Measurements from ENCODE around the gene C14orf93. TPM values are rescaled to one million over a fixed set of nuclear protein-coding genes. Genes with fewer than 3 reads are reported as not detected.
"Not testable (repeated sequence)": the region's sequence is repeated elsewhere in the genome, so short reads cannot be mapped to it uniquely, and the experiment has no call there.

Gene C14orf93
- total RNA-seq, 1 donor from 2014 or later: 9.1 TPM

DNA sequence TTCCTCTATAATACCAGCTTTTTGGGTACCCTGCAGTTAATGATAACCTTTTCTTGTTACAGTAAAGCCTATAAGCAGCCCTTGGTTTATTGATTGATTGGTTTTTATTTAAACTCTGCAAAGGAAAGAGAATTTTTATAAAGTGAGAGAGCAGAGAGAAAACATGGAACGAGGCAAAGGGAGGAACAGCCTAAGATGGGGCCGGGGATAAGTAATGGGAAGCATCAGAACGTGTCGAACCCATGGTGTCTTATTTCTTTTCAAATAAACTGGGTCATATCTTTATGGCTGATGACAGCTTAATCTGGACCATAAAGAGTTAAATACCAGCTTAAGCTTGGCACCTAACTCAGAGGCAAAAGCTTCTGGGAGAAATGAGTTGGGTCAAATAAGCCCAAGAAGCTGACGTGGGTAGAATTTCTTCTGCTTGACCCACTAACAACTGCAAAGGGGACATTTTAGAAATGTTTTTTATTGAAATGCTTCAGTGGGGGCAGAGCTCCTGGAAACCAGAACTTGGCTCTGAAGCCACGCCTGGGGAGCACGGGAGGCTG is 12.0 kb upstream of the C14orf93 start:
- Mint-ChIP-seq H3K4me3 (ENCODE audit: low read depth) (no peak overlapping the region), H3K36me3 (ENCODE audit: low read depth) (peaks cover 40% of the 10 kb centered on the region), H3K27me3 (ENCODE audit: low read depth) (no peaks in the 10 kb centered on the region), H3K9me3 (no peaks in the 10 kb centered on the region), H3K4me1 (ENCODE audit: low read depth) (peaks cover 35% of the 10 kb centered on the region), H3K27ac (no peak overlapping the region)
- DNase-seq (ENCODE audit: low spot score): no peak
- intact Hi-C loops (cut with micrococcal nuclease): no loop called here

DNA sequence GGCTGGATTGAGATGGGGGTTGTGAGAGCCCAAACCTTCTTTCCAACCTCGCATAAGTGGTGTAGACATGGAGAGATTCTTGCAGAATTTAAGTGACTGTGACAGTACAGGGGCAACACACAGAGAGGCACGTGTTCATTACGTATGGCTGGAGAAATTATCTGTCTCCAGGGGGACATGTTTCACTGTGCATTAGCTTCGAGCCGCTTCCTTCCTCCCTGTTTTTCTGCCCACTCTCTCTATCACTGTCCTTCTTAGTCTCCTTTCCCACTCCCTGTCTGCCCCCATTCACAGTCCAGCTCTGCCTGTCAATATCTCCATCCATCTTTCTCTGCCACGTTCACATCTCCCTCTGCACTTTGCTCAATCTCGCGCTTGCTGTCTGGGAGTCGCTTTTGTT is 11.5 kb upstream of the C14orf93 start:
- no peak overlapping the region for H3K4me3 Mint-ChIP-seq (ENCODE audit: low read depth)
- H3K36me3 Mint-ChIP-seq (ENCODE audit: low read depth): peaks cover 40% of the 10 kb centered on the region
- intact Hi-C loops (cut with micrococcal nuclease): no loop called here
- H3K27me3 Mint-ChIP-seq (ENCODE audit: low read depth): no peaks in the 10 kb centered on the region
- no peak for DNase-seq (ENCODE audit: low spot score)
- peaks cover 35% of the 10 kb centered on the region for H3K4me1 Mint-ChIP-seq (ENCODE audit: low read depth)
- H3K27ac Mint-ChIP-seq: no peak overlapping the region
- no peaks in the 10 kb centered on the region for H3K9me3 Mint-ChIP-seq

DNA sequence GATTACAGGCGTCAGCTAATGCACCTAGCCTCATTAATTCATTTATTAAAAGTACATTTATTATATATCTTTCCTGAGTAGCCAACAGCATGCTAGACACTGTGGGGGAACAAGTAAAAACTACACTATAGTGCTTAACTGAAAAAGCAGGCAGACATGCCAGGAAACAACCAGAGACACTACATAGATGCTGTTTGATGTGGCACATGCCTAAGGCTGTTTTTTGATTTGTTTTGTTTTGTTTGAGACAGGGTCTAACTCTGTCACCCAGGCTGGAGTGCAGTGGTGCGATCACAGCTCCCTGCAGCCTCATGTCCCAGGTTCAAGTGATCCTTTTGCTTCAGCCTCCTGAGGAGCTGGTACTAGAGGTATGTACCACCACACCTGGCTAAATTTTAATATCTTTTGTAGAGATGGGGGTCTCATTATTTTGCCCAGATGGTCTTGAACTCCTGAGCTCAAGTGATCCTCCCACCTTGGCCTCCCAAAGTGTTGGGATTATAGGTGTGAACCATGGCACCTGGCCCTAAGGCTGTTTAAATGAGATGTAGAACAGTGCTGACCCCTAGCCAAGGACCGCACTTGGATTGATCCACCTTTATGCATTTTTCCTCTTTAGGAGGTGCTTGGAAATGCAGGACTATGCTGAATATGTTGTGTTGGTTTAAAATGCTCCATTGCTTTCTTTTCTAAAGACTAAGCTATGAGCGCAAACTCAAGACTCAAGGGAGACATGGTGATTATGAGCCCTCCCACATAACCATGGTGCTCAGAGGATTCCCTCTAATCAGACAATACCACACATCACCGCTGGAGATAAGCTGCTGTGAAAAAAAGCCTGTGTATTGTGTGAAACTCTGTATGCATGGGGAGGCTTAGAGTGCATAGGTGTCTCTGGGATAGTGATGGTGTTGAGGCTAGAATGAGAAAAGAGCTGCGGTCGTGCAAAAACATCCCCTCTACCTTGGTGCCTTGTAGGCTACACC is 10.5 kb upstream of the C14orf93 start:
- Mint-ChIP-seq H3K4me1 (ENCODE audit: low read depth) (peaks cover 30% of the 10 kb centered on the region), H3K9me3 (no peaks in the 10 kb centered on the region), H3K27ac (no peak overlapping the region), H3K36me3 (ENCODE audit: low read depth) (peaks cover 30% of the 10 kb centered on the region), H3K4me3 (ENCODE audit: low read depth) (no peak overlapping the region), H3K27me3 (ENCODE audit: low read depth) (no peaks in the 10 kb centered on the region)
- DNase-seq (ENCODE audit: low spot score): no peak
- intact Hi-C loops (cut with micrococcal nuclease): no loop called here

DNA sequence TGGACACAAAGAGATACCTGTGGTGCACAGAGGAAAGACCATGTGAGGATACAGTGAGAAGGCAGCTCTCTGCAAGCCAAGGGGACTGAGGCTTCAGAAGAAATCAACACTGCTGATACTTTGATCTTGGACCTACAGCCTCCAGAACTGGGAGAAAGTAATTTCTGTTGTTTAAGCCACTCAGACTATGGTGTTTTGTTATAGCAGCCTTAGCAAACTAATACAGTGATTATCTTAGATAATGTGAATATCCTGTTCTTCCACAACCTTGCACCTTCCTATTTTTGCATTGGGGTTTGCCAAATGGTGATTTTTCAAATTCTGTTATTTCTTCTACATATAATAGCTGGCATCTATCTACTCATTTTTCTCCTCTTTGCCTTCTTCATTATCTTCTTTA is 8.2 kb upstream of the C14orf93 start:
- intact Hi-C loops (cut with micrococcal nuclease): no loop called here
- no peak for DNase-seq (ENCODE audit: low spot score)
- Mint-ChIP-seq H3K27me3 (ENCODE audit: low read depth) (no peaks in the 10 kb centered on the region), H3K4me3 (ENCODE audit: low read depth) (no peak overlapping the region), H3K36me3 (ENCODE audit: low read depth) (peaks cover 9% of the 10 kb centered on the region), H3K27ac (no peak overlapping the region), H3K4me1 (ENCODE audit: low read depth) (peaks cover 17% of the 10 kb centered on the region), H3K9me3 (no peaks in the 10 kb centered on the region)

DNA sequence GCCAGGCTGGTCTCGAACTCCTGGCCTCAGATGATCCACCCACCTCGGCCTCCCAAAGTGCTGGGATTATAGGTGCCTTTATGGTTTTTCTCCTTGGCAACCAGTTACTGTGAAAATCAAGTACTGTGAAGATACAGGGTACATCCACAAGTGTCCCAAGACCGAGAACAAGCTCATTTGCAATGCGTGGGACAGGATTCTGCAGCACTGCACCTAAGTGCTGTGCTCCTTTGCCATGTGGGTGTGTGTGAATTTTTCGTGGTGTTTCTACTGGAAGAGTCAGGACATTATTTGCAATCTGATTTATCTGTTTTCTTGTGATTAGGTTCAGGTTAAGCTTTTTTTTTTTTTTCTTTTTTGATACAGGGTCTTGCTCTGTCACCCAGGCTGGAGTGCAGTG is 7.1 kb upstream of the C14orf93 start:
- H3K9me3 Mint-ChIP-seq: no peaks in the 10 kb centered on the region
- no peaks in the 10 kb centered on the region for H3K27me3 Mint-ChIP-seq (ENCODE audit: low read depth)
- no peak for DNase-seq (ENCODE audit: low spot score)
- peaks cover 12% of the 10 kb centered on the region for H3K4me1 Mint-ChIP-seq (ENCODE audit: low read depth)
- intact Hi-C loops (cut with micrococcal nuclease): no loop called here
- H3K36me3 Mint-ChIP-seq (ENCODE audit: low read depth): peaks cover 4% of the 10 kb centered on the region
- no peak overlapping the region for H3K27ac Mint-ChIP-seq
- no peak overlapping the region for H3K4me3 Mint-ChIP-seq (ENCODE audit: low read depth)

DNA sequence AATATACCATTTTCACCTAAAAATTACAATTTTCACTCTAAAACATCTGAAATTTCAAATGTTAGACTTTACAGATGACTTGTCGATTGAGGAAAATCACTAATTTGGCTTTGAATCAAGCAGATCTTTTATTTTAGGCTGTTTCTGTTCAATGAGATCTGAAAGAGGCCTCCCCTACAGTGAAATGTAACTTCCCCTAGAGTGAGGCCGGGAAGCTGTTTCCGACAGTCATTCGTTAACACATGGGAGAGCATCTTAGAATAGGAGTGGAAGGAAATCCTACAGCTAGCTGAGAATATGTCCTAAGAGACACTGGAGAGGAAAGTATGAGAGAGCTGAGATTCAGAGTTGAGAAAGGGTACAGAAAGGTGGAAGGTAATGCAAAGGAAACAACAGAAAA is 5.7 kb upstream of the C14orf93 start:
- H3K27ac Mint-ChIP-seq: peak overlapping the region; percentile 17

DNA sequence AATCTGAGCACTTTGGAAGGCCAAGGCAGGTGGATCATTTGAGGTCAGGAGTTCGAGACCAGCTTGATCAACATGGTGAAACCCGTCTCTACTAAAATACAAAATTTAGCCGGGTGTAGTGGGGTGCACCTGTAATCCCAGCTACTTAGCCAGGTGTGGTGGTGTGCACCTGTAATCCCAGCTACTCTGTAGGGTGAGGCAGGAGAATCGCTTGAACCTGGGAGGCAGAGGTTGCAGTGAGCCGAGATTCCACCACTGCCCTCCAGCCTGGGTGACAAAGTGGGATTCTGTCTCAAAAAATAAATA is 3.8 kb upstream of the C14orf93 start:
- not testable (repeated sequence) for H3K9me3 Mint-ChIP-seq

More for the DNA sequence above, 5.7 kb upstream of the C14orf93 start:
- Mint-ChIP-seq H3K4me1 (ENCODE audit: low read depth) (peaks cover 6% of the 10 kb centered on the region), H3K9me3 (no peaks in the 10 kb centered on the region), H3K27me3 (ENCODE audit: low read depth) (no peaks in the 10 kb centered on the region), H3K36me3 (ENCODE audit: low read depth) (no peaks in the 10 kb centered on the region), H3K4me3 (ENCODE audit: low read depth) (no peak overlapping the region)
- intact Hi-C loops (cut with micrococcal nuclease): no loop called here
- DNase-seq (ENCODE audit: low spot score): no peak

DNA sequence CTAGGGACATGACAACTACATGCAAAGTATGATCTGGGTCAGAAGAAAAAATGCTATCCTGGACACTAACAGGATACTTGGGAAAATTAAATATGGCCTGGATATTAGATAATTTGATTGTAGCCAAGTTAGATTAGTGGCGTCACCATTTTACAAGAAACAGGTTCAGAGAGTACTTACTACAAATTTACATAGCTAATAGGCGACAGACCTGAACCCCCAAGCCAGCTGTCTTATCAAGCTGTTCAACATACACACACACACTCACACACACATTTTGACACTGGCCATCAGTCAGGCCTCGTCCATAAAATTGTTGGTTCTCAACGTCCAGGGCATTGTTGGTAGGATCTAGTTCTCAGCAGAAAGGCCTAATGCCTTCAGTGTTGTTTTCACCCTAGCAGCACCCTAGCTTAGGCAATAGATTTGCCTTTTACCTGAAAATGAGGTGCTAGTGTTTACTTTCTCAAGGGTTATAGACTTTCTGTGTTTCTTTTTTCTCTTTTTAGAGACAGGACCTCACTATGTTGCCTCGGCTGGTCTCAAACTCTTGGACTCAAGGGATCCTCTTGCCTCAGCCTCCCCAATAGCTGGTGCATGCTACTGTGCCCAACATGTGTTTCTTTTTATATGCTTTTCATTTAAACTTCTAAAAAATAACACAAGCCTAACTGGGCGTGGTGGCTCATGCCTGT is 3.3 kb upstream of the C14orf93 start:
- no peaks in the 10 kb centered on the region for H3K27me3 Mint-ChIP-seq (ENCODE audit: low read depth)
- no peak overlapping the region for H3K27ac Mint-ChIP-seq
- intact Hi-C loops (cut with micrococcal nuclease): no loop called here
- no peaks in the 10 kb centered on the region for H3K36me3 Mint-ChIP-seq (ENCODE audit: low read depth)
- H3K4me3 Mint-ChIP-seq (ENCODE audit: low read depth): no peak overlapping the region
- peaks cover 19% of the 10 kb centered on the region for H3K4me1 Mint-ChIP-seq (ENCODE audit: low read depth)
- no peaks in the 10 kb centered on the region for H3K9me3 Mint-ChIP-seq
- DNase-seq (ENCODE audit: low spot score): no peak

More for the DNA sequence above, 3.8 kb upstream of the C14orf93 start:
- DNase-seq (ENCODE audit: low spot score); H3K27me3 Mint-ChIP-seq (ENCODE audit: low read depth); intact Hi-C loops (cut with micrococcal nuclease); H3K36me3 Mint-ChIP-seq (ENCODE audit: low read depth); H3K27ac Mint-ChIP-seq; H3K4me3 Mint-ChIP-seq (ENCODE audit: low read depth): not testable (repeated sequence)
- peaks cover 15% of the 10 kb centered on the region for H3K4me1 Mint-ChIP-seq (ENCODE audit: low read depth)

DNA sequence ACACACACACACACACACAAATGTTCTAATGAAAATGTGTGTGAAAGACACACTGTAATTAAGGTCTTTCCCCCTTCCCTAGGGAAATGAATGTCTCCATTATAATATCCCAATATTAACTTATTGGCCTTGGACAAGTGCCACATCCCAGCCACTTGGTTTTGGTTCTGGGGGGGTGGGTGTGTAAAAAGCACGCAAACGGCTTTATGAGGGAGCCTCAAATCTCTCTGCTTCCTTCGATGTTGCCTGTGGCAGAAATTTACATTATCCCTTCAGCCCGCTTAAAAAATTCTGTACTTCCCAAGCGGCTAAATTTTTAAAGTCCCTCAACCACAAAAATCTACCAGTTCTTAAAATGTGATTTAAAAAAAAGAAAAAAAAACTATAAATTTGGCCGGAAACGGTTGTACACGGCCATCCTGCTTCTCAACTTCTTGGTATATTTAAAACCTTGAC is 432 bp downstream of the C14orf93 start:
- Mint-ChIP-seq H3K4me1 (ENCODE audit: low read depth) (peaks cover 38% of the 10 kb centered on the region), H3K36me3 (ENCODE audit: low read depth) (no peaks in the 10 kb centered on the region), H3K9me3 (no peaks in the 10 kb centered on the region), H3K27ac (peak overlapping the region; percentile 96), H3K4me3 (ENCODE audit: low read depth) (peak overlapping the region; percentile 93), H3K27me3 (ENCODE audit: low read depth) (no peaks in the 10 kb centered on the region)
- intact Hi-C loops (cut with micrococcal nuclease): loop anchor here (5.0 to 10.0 kb wide), 2 partner anchors 48 to 295 kb away; partner anchors contain the start of genes BCL2L2, CDH24 and PPP1R3E
- DNase-seq (ENCODE audit: low spot score): no peak

DNA sequence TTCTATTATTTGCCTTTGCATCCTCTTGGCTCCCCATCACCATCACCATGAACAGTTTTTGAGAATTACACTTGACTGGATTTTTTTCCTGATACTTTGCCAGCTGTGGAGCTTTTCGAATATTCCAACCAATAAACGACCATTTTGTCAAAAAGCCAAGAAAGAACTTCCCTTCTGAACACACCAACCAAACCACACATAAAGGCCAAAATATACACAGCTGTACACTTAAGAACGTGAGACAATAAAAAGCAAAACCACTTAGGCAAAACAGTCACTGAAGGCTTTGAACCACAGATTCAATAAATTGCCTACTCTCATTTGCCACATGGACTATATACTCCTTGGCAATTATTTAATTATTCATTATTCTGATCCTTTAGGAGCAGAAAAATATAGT is 1.1 kb downstream of the C14orf93 start:
- H3K36me3 Mint-ChIP-seq (ENCODE audit: low read depth): no peaks in the 10 kb centered on the region
- DNase-seq (ENCODE audit: low spot score): no peak
- H3K4me3 Mint-ChIP-seq (ENCODE audit: low read depth): peak overlapping the region; percentile 93
- peak overlapping the region; percentile 98 for H3K27ac Mint-ChIP-seq
- no peaks in the 10 kb centered on the region for H3K9me3 Mint-ChIP-seq
- intact Hi-C loops (cut with micrococcal nuclease): loop anchor here (5.0 to 10.0 kb wide), 2 partner anchors 48 to 296 kb away; partner anchors contain the start of genes BCL2L2, CDH24 and PPP1R3E
- H3K4me1 Mint-ChIP-seq (ENCODE audit: low read depth): peaks cover 38% of the 10 kb centered on the region
- no peaks in the 10 kb centered on the region for H3K27me3 Mint-ChIP-seq (ENCODE audit: low read depth)

DNA sequence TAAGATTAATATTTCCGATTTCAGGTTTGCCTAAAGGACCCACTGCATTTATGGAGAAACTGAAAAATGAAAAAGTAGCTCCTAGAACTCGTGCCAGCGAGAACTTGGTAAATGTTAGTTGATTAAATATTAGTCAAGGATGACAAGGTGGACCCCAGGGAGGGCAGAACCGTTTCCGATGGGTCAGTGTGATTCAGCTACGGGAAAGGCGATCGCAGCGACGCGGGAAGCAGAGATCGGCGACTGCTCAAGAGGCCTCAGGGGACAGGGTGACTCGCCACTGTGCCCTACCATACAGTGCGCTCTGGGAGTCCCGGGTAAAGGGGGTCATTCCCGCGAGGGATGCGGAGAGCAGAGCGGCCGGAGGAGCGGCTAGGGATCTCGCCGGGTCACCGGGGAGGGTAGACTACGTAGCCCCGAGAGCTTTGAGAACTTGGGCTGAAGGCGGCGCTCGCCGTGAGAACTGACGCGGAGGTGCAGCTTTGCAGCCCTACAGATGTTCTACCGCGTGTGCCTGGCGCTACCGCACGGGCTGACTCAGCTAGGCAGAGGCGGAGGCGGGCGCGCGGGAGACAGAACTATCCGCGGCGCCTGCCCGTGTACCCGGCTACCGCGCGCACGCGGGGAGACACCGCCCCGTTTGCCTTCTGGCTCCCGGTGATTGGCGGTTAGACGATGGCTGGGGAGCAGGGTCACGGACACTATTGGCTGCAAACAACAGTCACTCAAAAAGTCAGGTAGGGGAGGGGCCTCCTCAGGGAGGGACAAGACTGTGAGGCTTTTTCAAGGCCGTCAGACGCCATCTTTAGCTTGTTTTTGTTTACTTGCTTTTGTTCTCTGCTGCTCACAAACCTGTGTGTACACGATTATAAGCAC is 3.2 kb downstream of the C14orf93 start:
- H3K27me3 Mint-ChIP-seq (ENCODE audit: low read depth): no peaks in the 10 kb centered on the region
- peak overlapping the region; percentile 92 for H3K4me3 Mint-ChIP-seq (ENCODE audit: low read depth)
- H3K36me3 Mint-ChIP-seq (ENCODE audit: low read depth): no peaks in the 10 kb centered on the region
- DNase-seq (ENCODE audit: low spot score): peak; percentile 98
- H3K4me1 Mint-ChIP-seq (ENCODE audit: low read depth): peaks cover 38% of the 10 kb centered on the region
- peak overlapping the region; percentile 98 for H3K27ac Mint-ChIP-seq
- no peaks in the 10 kb centered on the region for H3K9me3 Mint-ChIP-seq
- intact Hi-C loops (cut with micrococcal nuclease): loop anchor here (1.0 to 10.0 kb wide), 6 partner anchors 20 to 298 kb away; partner anchors contain the start of genes BCL2L2, CDH24, PPP1R3E and PRMT5

DNA sequence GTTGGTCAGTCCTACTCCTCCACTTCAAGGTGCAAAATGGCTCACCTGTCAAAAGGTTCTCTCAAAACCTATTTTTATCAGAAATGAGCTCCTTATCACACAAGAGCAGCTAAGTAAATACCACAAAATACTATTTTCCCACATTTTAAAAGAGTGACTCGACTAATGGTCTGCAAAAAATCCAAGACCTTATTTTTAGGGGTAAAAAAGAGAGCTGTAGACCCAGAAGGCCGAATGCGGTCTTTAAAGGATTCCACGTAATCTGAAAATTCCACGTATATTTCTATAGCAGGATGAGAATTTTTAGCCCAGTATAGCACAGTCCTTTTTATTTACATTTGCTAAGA is 3.8 kb downstream of the C14orf93 start:
- peak overlapping the region; percentile 92 for H3K4me3 Mint-ChIP-seq (ENCODE audit: low read depth)
- DNase-seq (ENCODE audit: low spot score): no peak
- peak overlapping the region; percentile 98 for H3K27ac Mint-ChIP-seq
- intact Hi-C loops (cut with micrococcal nuclease): loop anchor here (2.0 to 10.0 kb wide), 4 partner anchors 19 to 299 kb away; partner anchors contain the start of genes BCL2L2, CDH24, PPP1R3E and PRMT5
- H3K9me3 Mint-ChIP-seq: no peaks in the 10 kb centered on the region
- no peaks in the 10 kb centered on the region for H3K27me3 Mint-ChIP-seq (ENCODE audit: low read depth)
- peaks cover 38% of the 10 kb centered on the region for H3K4me1 Mint-ChIP-seq (ENCODE audit: low read depth)
- H3K36me3 Mint-ChIP-seq (ENCODE audit: low read depth): no peaks in the 10 kb centered on the region

All from activated T-helper 2 cell treated with anti-CD3 and anti-CD28 coated beads, Interferon-gamma antibody, Interleukin-2, Interleukin-4, amounts not matched to agents 10 μg/mL and 5 μg/mL and 100 μg/mL, durations not matched to agents 14 hours and 24 hours and 36 hours (primary cell).